ENCODE data around the gene GALC.
A peak's percentile ranks its signal among the peaks of the same experiment; 100 is the strongest.

GALC gene

GRCh38 chr14:87992718-87993628 is at the start of gene GALC:
GALC (minus strand) TSS chr14:87993182; CDS start chr14:87993164, 18 bp downstream.
- peak within 1 kb of the TSS; percentile 92 for H3K27ac Mint-ChIP-seq
- peaks cover 3% of the 10 kb centered on the region for H3K27me3 Mint-ChIP-seq (ENCODE audit: low read depth, poor library complexity)
- TF ChIP-seq CTCF (IDR thresholded peaks at IDR 0.05) = no peak
- peak; percentile 90 for DNase-seq
- H3K36me3 Mint-ChIP-seq (ENCODE audit: low read depth) = no peaks in the 10 kb centered on the region
- H3K4me3 Mint-ChIP-seq = peak within 1 kb of the TSS; percentile 93
- peaks cover 10% of the 10 kb centered on the region for H3K9me3 Mint-ChIP-seq
- H3K4me1 Mint-ChIP-seq = peaks cover 29% of the 10 kb centered on the region

- Mint-ChIP-seq H3K27ac (no peak overlapping the region), H3K27me3 (ENCODE audit: low read depth, poor library complexity) (no peaks in the 10 kb centered on the region), H3K4me3 (no peak overlapping the region), H3K4me1 (peaks cover 5% of the 10 kb centered on the region), H3K36me3 (ENCODE audit: low read depth) (no peaks in the 10 kb centered on the region), H3K9me3 (no peaks in the 10 kb centered on the region)
- no peak for TF ChIP-seq CTCF (IDR thresholded peaks at IDR 0.05)
- no peak for DNase-seq
Observed at GRCh38 chr14:88040146-88040545, 47.2 kb upstream of the GALC start.

- Mint-ChIP-seq H3K27me3 (ENCODE audit: low read depth, poor library complexity) (no peaks in the 10 kb centered on the region), H3K4me1 (peaks cover 5% of the 10 kb centered on the region), H3K4me3 (no peak overlapping the region), H3K36me3 (ENCODE audit: low read depth) (no peaks in the 10 kb centered on the region), H3K27ac (no peak overlapping the region), H3K9me3 (no peaks in the 10 kb centered on the region)
- DNase-seq = no peak
- no peak for TF ChIP-seq CTCF (IDR thresholded peaks at IDR 0.05)
Observed at GRCh38 chr14:88039197-88039596, 46.2 kb upstream of the GALC start.

GRCh38 chr14:88037325-88037724 is 44.3 kb upstream of the GALC start:
- no peak overlapping the region for H3K27ac Mint-ChIP-seq
- H3K36me3 Mint-ChIP-seq (ENCODE audit: low read depth) = no peaks in the 10 kb centered on the region
- DNase-seq = no peak
- peaks cover 4% of the 10 kb centered on the region for H3K9me3 Mint-ChIP-seq
- H3K4me1 Mint-ChIP-seq = peaks cover 5% of the 10 kb centered on the region
- peaks cover 5% of the 10 kb centered on the region for H3K27me3 Mint-ChIP-seq (ENCODE audit: low read depth, poor library complexity)
- no peak overlapping the region for H3K4me3 Mint-ChIP-seq
- TF ChIP-seq CTCF (IDR thresholded peaks at IDR 0.05) = no peak

- Mint-ChIP-seq H3K4me3 (no peak overlapping the region), H3K36me3 (ENCODE audit: low read depth) (no peaks in the 10 kb centered on the region), H3K4me1 (peaks cover 5% of the 10 kb centered on the region), H3K27ac (no peak overlapping the region), H3K27me3 (ENCODE audit: low read depth, poor library complexity) (peaks cover 5% of the 10 kb centered on the region), H3K9me3 (peaks cover 4% of the 10 kb centered on the region)
- DNase-seq = no peak
- TF ChIP-seq CTCF (IDR thresholded peaks at IDR 0.05) = no peak
Observed at GRCh38 chr14:88036422-88036821, 43.4 kb upstream of the GALC start.

GRCh38 chr14:88034076-88034475 is 41.1 kb upstream of the GALC start:
- peak overlapping the region; percentile 18 for H3K27ac Mint-ChIP-seq
- peaks cover 5% of the 10 kb centered on the region for H3K27me3 Mint-ChIP-seq (ENCODE audit: low read depth, poor library complexity)
- peaks cover 5% of the 10 kb centered on the region for H3K4me1 Mint-ChIP-seq
- TF ChIP-seq CTCF (IDR thresholded peaks at IDR 0.05) = no peak
- H3K36me3 Mint-ChIP-seq (ENCODE audit: low read depth) = no peaks in the 10 kb centered on the region
- no peak for DNase-seq
- peaks cover 4% of the 10 kb centered on the region for H3K9me3 Mint-ChIP-seq
- H3K4me3 Mint-ChIP-seq = no peak overlapping the region

All from nephron progenitor cell (in vitro differentiated cells).